WERI-Rb-1 (cell line): Measurements from ENCODE around the gene DYSF.

ENCODE experiments used
- DNase-seq: peaks from one replicate; pipeline ENCODE4 v3.0.0-alpha.2; 2020
- H3K27ac ChIP-seq: fragments of 250-450 bp; sonication (Bioruptor Pico); 2 replicates; pipeline ENCODE4 v1.5.1; 2020; ENCODE audit warnings: mild to moderate bottlenecking, moderate library complexity
- H3K27me3 ChIP-seq: fragments of 250-450 bp; sonication (Bioruptor Pico); 2 replicates; pipeline ENCODE4 v1.5.1; 2021; ENCODE audit warnings: mild to moderate bottlenecking, low read depth, moderate library complexity; ENCODE audit not compliant: insufficient read depth, severe bottlenecking
- H3K36me3 ChIP-seq: fragments of 250-450 bp; sonication (Bioruptor Pico); 2 replicates; pipeline ENCODE4 v1.5.1; 2020; ENCODE audit warnings: mild to moderate bottlenecking, moderate library complexity
- H3K4me3 ChIP-seq: 2 replicates; pipeline ENCODE4 v1.5.1; 2011; ENCODE audit warnings: low read depth, mild to moderate bottlenecking, control low read depth, low read length
- H3K9me3 ChIP-seq: fragments of 250-450 bp; sonication (Bioruptor Pico); 2 replicates; pipeline ENCODE4 v1.5.1; 2021; ENCODE audit warnings: mild to moderate bottlenecking, moderate library complexity; ENCODE audit not compliant: severe bottlenecking
- TF ChIP-seq, protein P1 (sequence below): IDR thresholded peaks from 2 replicates; pipeline ENCODE4 v1.5.1; 2011; ENCODE audit warnings: low read depth, mild to moderate bottlenecking, control low read depth, inconsistent platforms, low read length

The DYSF gene

DNA sequence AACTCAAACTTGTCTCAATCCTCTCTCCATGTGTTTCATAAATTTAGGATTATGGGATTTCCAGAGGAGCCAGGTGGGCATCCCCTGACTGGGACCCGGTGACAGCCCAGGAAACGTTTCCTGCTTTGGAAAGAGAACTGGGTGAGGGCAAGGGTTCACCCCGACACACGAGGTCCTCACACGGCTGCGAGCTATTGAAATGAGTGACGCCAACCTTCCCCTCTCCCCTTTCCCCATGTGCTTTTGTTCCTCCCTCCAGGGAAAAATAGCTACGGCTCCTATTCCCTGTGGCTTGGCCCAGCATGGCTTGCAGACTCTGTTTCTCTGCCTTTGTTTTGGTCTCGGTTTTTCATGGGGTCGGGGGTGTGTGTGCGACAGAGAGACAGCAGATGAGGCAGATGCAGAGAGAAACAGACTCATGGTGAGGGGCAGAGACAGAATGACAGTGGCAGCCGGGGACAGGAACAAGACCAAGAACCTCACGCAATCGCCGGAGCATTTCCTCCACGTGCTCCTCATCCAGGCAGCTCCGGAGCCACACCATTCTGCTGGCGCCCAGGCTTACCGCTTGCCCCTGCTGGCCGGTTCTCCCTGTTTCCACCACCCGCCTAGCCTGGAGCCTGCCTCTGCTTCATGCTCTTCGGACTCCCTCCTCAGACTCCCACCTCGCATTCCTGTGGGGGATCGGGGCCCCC, 238.5 kb downstream of the DYSF start:
- no peaks in the 10 kb centered on the region for H3K27me3 ChIP-seq
- H3K4me3 ChIP-seq, result no peak overlapping the region
- no peak for DNase-seq
- H3K9me3 ChIP-seq, result no peaks in the 10 kb centered on the region
- H3K27ac ChIP-seq, result peak overlapping the region; percentile 23; the same call in 1 of the 2 replicates
- TF ChIP-seq, protein P1, sequence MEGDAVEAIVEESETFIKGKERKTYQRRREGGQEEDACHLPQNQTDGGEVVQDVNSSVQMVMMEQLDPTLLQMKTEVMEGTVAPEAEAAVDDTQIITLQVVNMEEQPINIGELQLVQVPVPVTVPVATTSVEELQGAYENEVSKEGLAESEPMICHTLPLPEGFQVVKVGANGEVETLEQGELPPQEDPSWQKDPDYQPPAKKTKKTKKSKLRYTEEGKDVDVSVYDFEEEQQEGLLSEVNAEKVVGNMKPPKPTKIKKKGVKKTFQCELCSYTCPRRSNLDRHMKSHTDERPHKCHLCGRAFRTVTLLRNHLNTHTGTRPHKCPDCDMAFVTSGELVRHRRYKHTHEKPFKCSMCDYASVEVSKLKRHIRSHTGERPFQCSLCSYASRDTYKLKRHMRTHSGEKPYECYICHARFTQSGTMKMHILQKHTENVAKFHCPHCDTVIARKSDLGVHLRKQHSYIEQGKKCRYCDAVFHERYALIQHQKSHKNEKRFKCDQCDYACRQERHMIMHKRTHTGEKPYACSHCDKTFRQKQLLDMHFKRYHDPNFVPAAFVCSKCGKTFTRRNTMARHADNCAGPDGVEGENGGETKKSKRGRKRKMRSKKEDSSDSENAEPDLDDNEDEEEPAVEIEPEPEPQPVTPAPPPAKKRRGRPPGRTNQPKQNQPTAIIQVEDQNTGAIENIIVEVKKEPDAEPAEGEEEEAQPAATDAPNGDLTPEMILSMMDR, result no peak
- no peaks in the 10 kb centered on the region for H3K36me3 ChIP-seq

- TF ChIP-seq, protein P1, result no peak
- Histone ChIP-seq H3K27ac (no peak overlapping the region), H3K9me3 (no peaks in the 10 kb centered on the region), H3K36me3 (no peaks in the 10 kb centered on the region), H3K4me3 (no peak overlapping the region), H3K27me3 (no peaks in the 10 kb centered on the region)
- DNase-seq, result no peak
Observed at GRCh38 chr2:71692621-71693277, 239.4 kb downstream of the DYSF start.

GRCh38 chr2:71693286-71694270, 240.2 kb downstream of the DYSF start:
- H3K27ac ChIP-seq, result no peak overlapping the region
- H3K9me3 ChIP-seq, result peaks cover 3% of the 10 kb centered on the region
- DNase-seq, result no peak
- TF ChIP-seq, protein P1, result no peak
- no peak overlapping the region for H3K4me3 ChIP-seq
- no peaks in the 10 kb centered on the region for H3K36me3 ChIP-seq
- no peaks in the 10 kb centered on the region for H3K27me3 ChIP-seq

DNA sequence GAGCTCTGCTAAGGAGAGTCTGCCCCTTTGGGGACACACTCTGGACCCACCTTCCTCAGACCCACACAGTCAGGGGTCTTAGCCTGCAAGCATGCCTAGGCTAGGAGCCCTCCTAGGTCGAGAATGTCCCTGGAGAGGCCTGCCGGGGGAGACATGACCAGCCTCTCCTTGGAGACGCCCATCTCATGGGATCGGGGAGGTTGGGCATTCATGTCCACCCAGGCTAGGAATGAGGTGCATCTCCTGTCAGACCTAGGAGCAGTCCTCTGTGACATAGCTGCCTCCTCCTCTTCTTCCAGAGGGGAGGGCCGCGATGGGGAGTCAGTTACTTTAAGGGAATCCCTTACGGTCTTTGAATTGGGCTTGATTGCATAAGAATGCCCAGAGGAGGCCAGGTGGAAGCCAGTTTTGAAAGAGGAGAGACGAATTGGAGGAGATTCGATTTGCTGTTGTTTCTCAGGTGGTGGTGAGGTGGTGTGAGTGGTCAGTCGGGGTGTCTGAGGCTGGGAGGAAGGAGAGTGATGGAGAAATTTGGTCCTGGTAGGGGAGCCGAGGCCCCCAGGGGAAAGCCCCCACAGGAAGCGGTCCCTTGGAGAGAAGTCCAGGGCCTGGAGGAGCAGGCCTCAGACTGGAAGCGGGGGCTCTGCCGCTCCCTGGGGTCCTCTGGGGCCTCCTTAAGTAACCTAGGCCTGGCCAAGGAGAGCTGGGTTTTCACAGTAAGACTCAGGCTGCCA, 241.3 kb downstream of the DYSF start:
- Histone ChIP-seq H3K27ac (no peak overlapping the region), H3K4me3 (no peak overlapping the region), H3K27me3 (no peaks in the 10 kb centered on the region), H3K36me3 (no peaks in the 10 kb centered on the region), H3K9me3 (peaks cover 6% of the 10 kb centered on the region)
- no peak for DNase-seq
- TF ChIP-seq, protein P1, result no peak
